ENCODE results near the gene MMP27. TPM values are rescaled to one million over a fixed set of nuclear protein-coding genes. Genes with fewer than 3 reads are reported as not detected.
"Not testable (repeated sequence)": the region's sequence is repeated elsewhere in the genome, so short reads cannot be mapped to it uniquely, and the experiment has no call there.

MMP27 gene
- total RNA-seq (2014; rRNA removed; shearing (Covaris generic); ENCODE audit: low replicate concordance), result not detected in 2 replicates

DNA sequence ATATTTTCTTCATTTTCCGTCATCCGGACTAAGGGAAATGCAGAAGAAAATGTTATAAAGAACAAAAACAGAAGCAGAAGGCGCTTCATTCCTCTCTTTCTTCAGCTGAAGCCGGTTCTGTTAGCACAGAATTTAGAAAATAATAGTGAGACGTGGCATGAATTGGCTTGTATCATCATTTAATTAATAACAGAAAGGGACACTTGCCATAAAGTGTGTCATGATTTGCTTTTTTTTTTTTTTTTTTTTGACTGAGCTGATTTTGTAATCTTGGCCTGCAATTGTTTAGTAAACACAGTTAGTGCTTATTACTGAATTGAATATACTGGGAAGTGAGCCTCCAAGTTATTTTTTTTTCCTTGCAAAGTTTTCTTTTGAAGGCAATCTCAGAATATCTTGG is at the start of gene MMP27:
TSS of gene MMP27 (minus strand) at position 144 of the 400 bp plus-strand sequence. CDS start at position 89, 55 bp downstream.
- Histone ChIP-seq H3K9me3 (no peaks in the 10 kb centered on the region), H3K4me3 (no peak within 1 kb of the TSS), H3K27me3 (no peaks in the 10 kb centered on the region), H3K36me3 (no peaks in the 10 kb centered on the region)
- no peak for DNase-seq

DNA sequence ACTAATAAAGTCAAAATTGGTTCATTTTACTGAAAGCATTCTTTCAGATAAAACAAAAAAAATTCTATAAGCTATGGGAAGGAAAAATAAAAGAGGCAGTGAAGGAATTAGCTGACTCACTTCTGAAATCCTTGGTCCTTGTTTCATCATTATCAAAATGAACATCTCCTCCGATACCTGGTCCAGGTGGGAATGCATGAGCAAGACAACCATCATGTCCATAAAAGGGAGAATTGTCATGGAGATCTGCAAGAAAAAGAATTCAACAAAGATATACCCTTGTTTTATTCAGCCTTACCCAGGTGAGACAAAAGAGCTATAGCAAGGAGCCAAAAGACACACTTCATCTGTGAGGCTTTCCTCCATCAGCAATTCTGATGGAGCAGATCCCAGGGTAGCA is 47.7 kb upstream of the MMP27 start:
- peaks cover 21% of the 10 kb centered on the region for H3K27me3 ChIP-seq
- peaks cover 4% of the 10 kb centered on the region; the same call in 1 of the 2 replicates for H3K9me3 ChIP-seq
- H3K36me3 ChIP-seq, result no peaks in the 10 kb centered on the region
- H3K4me3 ChIP-seq, result no peak overlapping the region
- no peak for DNase-seq

GRCh38 chr11:102751673-102752072 is 46.1 kb upstream of the MMP27 start:
- Histone ChIP-seq H3K36me3 (no peaks in the 10 kb centered on the region), H3K9me3 (peaks cover 4% of the 10 kb centered on the region; the same call in 1 of the 2 replicates), H3K27me3 (peaks cover 22% of the 10 kb centered on the region), H3K4me3 (no peak overlapping the region)
- no peak for DNase-seq

- peaks cover 4% of the 10 kb centered on the region; the same call in 1 of the 2 replicates for H3K9me3 ChIP-seq
- H3K27me3 ChIP-seq, result peaks cover 22% of the 10 kb centered on the region
- H3K4me3 ChIP-seq, result no peak overlapping the region
- H3K36me3 ChIP-seq, result no peaks in the 10 kb centered on the region
- no peak for DNase-seq
Observed at GRCh38 chr11:102749101-102749722, 43.6 kb upstream of the MMP27 start.

DNA sequence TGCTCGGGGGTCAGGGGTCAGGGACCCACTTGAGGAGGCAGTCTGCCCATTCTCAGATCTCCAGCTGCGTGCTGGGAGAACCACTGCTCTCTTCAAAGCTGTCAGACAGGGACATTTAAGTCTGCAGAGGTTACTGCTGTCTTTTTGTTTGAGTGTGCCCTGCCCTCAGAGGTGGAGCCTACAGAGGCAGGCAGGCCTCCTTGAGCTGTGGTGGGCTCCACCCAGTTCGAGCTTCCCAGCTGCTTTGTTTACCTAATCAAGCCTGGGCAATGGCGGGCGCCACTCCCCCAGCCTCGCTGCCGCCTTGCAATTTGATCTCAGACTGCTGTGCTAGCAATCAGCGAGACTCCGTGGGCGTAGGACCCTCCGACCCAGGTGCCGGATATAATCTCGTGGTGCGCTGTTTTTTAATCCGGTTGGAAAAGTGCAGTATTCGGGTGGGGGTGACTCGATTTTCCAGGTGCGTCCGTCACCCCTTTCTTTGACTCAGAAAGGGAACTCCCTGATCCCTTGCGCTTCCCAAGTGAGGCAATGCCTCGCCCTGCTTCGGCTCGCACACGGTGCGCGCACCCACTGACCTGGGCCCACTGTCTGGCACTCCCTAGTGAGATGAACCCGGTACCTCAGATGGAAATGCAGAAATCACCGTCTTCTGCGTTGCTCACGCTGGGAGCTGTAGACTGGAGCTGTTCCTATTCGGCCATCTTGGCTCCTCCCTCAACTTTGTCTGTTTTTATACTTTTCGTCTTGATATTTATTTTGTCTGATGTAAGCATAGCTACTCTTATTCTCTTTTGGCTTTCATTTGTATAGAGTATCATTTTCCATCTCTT is 41.4 kb upstream of the MMP27 start:
- H3K4me3 ChIP-seq, DNase-seq, H3K9me3 ChIP-seq, H3K36me3 ChIP-seq: not testable (repeated sequence)
- peaks cover 19% of the 10 kb centered on the region; the same call in 1 of the 2 replicates for H3K27me3 ChIP-seq

- Histone ChIP-seq H3K36me3 (no peaks in the 10 kb centered on the region), H3K9me3 (peaks cover 2% of the 10 kb centered on the region; the same call in 1 of the 2 replicates), H3K27me3 (peaks cover 5% of the 10 kb centered on the region; the same call in 1 of the 2 replicates), H3K4me3 (no peak overlapping the region)
- no peak for DNase-seq
Observed at GRCh38 chr11:102734650-102735049, 29.1 kb upstream of the MMP27 start.

- no peaks in the 10 kb centered on the region for H3K36me3 ChIP-seq
- 0 out of 2 replicates have a peak, but pooled peaks cover 2% of the 10 kb centered on the region for H3K9me3 ChIP-seq
- no peak overlapping the region for H3K4me3 ChIP-seq
- H3K27me3 ChIP-seq, result peaks cover 2% of the 10 kb centered on the region; the same call in 1 of the 2 replicates
- DNase-seq, result peak; percentile 47
Observed at GRCh38 chr11:102733232-102733875, 27.8 kb upstream of the MMP27 start.

DNA sequence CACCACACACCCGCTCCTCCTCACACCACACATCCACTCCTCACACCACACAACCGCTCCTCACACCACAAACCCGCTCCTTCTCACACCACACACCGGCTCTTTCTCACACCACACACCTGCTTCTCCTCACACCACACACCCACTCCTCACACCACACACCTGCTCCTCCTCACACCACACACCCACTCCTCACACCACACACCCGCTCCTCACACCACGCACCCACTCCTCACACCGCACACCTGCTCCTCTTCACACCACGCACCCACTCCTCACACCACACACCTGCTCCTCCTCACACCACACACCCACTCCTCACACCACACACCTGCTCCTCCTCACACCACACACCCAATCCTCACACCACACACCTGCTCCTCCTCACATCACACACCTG is 25.4 kb upstream of the MMP27 start:
- DNase-seq, H3K9me3 ChIP-seq, H3K4me3 ChIP-seq, H3K27me3 ChIP-seq, H3K36me3 ChIP-seq: not testable (repeated sequence)

- H3K4me3 ChIP-seq, result no peak overlapping the region
- no peaks in the 10 kb centered on the region for H3K36me3 ChIP-seq
- H3K27me3 ChIP-seq, result no peaks in the 10 kb centered on the region; the same call in 1 of the 2 replicates
- H3K9me3 ChIP-seq, result 0 out of 2 replicates have a peak, but pooled peaks cover 2% of the 10 kb centered on the region
- no peak for DNase-seq
Observed at GRCh38 chr11:102729849-102730815, 24.6 kb upstream of the MMP27 start.

- Histone ChIP-seq H3K9me3 (no peaks in the 10 kb centered on the region; the same call in 1 of the 2 replicates), H3K27me3 (no peaks in the 10 kb centered on the region), H3K36me3 (no peaks in the 10 kb centered on the region), H3K4me3 (no peak overlapping the region)
- peak; percentile 23 for DNase-seq
Observed at GRCh38 chr11:102727890-102728289, 22.3 kb upstream of the MMP27 start.

- no peak for DNase-seq
- H3K27me3 ChIP-seq, result no peaks in the 10 kb centered on the region
- no peaks in the 10 kb centered on the region; the same call in none of the 2 replicates for H3K9me3 ChIP-seq
- H3K4me3 ChIP-seq, result no peak within 1 kb of the TSS
- no peaks in the 10 kb centered on the region for H3K36me3 ChIP-seq
Observed at GRCh38 chr11:102724904-102725500, 19.4 kb upstream of the MMP27 start, which contains the start of gene MMP8. Gene MMP8 (minus strand): TSS chr11:102724954. CDS start chr11:102724855, 99 bp downstream.

- no peak overlapping the region for H3K4me3 ChIP-seq
Observed at GRCh38 chr11:102722821-102723220, 17.3 kb upstream of the MMP27 start.

DNA sequence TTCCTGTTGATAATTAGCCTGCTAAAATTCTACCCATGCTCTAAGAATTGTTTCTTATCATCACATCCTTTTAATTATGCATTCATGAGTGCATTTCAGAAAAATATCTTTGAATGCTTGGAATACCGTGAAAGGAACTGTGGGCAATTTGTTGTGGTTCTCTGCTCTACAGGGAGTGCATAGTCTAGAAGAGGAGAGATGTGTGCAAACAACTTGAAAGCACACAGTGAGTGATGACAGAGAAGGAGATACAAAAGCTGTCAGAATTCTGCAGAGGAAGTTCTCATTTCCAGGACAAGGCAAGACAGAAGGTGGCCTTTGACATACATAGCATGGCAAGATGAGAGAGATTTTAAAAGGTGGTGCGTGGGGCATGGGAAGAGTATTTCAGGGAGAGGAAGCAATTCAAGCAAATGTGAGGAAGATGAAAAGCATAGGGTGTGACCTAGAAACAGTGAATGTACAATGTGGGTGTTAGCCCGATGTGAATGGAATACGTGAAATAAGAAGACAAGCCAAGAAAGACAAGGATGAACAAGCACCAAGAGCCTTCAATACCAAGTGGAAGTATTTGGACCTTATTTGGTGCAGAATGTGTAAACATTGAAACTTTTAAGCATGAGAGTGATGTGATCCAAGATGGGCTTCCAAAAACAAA is 14.2 kb upstream of the MMP27 start:
- peaks cover 5% of the 10 kb centered on the region; the same call in 1 of the 2 replicates for H3K27me3 ChIP-seq
- no peaks in the 10 kb centered on the region; the same call in none of the 2 replicates for H3K9me3 ChIP-seq
- no peak overlapping the region for H3K4me3 ChIP-seq
- H3K36me3 ChIP-seq, result no peaks in the 10 kb centered on the region
- no peak for DNase-seq

More at GRCh38 chr11:102722821-102723220, 17.3 kb upstream of the MMP27 start:
- H3K27me3 ChIP-seq, result peaks cover 2% of the 10 kb centered on the region; the same call in 1 of the 2 replicates
- no peaks in the 10 kb centered on the region; the same call in none of the 2 replicates for H3K9me3 ChIP-seq
- DNase-seq, result no peak
- H3K36me3 ChIP-seq, result no peaks in the 10 kb centered on the region

DNA sequence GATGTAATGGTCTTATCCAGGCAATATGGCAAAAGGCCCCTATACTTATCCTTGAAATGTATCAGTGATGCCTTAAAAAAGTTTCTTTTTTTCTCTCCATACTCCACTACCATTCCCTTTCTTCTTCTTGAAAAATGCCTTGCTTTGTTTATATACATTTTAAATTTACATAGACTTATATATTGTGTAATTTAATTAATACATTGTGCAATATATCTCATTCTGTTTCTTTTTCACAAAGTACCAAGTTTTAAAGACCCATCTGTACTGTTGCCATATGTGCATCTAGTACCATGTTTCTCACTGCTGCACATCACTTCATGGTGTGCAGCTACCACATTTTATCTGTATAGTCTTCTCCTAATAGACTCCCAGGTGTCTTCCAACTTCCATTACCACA is 11.7 kb upstream of the MMP27 start:
- Histone ChIP-seq H3K27me3 (peaks cover 9% of the 10 kb centered on the region), H3K4me3 (no peak overlapping the region), H3K36me3 (no peaks in the 10 kb centered on the region), H3K9me3 (no peaks in the 10 kb centered on the region; the same call in 1 of the 2 replicates)
- no peak for DNase-seq

DNA sequence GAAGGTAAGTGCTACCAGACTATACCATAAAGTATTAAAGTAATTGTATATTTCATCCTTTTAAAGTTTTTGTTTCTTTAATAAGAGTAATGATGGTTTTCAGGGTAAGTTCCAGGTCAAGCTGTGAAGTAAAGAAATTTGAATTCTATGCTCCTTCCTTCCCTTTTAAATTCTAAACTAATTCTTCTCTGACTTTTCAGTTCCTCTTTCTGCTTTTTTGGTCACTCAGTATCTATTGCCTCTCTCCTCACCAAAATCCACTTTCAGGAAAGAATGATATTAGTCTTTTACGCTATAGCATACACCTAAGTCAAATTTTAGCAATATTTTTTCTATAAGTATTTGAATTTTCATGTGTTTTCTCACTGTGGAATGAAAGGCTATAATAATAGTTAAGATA is 11.0 kb upstream of the MMP27 start:
- Histone ChIP-seq H3K36me3 (no peaks in the 10 kb centered on the region), H3K9me3 (no peaks in the 10 kb centered on the region; the same call in 1 of the 2 replicates), H3K4me3 (no peak overlapping the region), H3K27me3 (peaks cover 9% of the 10 kb centered on the region)
- no peak for DNase-seq

Data from MG63 (cell line).